Bronchial epithelial cell (primary cell): ENCODE results near the gene EPHA1. TPM values are rescaled to one million over a fixed set of nuclear protein-coding genes. Genes with fewer than 3 reads are reported as not detected.
A peak's percentile ranks its signal among the peaks of the same experiment; 100 is the strongest.
"Not testable (repeated sequence)": the region's sequence is repeated elsewhere in the genome, so short reads cannot be mapped to it uniquely, and the experiment has no call there.

Experiments
- DNase-seq: peaks from one replicate; pipeline ENCODE4 v3.0.0-alpha.2; 2010; ENCODE audit warnings: low read depth
- FAIRE-seq: peaks from 2 replicates; lab custom pipeline; 2011; peaks lifted over from hg19 to GRCh38; lab: Jason Lieb, UNC
- H3K27me3 ChIP-seq: 2 replicates; pipeline ENCODE4 v1.5.1; 2011; ENCODE audit warnings: low read length; ENCODE audit not compliant: control insufficient read depth, insufficient read depth
- H3K36me3 ChIP-seq: 2 replicates; pipeline ENCODE4 v1.5.1; 2011; ENCODE audit warnings: low read length; ENCODE audit not compliant: control insufficient read depth, insufficient read depth
- H3K4me3 ChIP-seq: 2 replicates; pipeline ENCODE4 v1.5.1; 2011; ENCODE audit warnings: mild to moderate bottlenecking, low read depth, low read length, control low read depth
- total RNA-seq: library from RNA; depleted of rRNA; stranded (reverse); fragments of >200 nt; gene quantifications from 2 replicates; pipeline ENCODE4 v1.2.1, GENCODE V29; 2014
- TF ChIP-seq, protein P1 (sequence below): IDR thresholded peaks from 2 replicates; pipeline ENCODE4 v1.5.1; 2011; ENCODE audit warnings: mild to moderate bottlenecking, moderate library complexity, low read length, control low read depth, inconsistent platforms; ENCODE audit not compliant: insufficient read depth, severe bottlenecking

EPHA1 gene
- total RNA-seq, 1 donor from 2014 or later, result 19.0 TPM

DNA sequence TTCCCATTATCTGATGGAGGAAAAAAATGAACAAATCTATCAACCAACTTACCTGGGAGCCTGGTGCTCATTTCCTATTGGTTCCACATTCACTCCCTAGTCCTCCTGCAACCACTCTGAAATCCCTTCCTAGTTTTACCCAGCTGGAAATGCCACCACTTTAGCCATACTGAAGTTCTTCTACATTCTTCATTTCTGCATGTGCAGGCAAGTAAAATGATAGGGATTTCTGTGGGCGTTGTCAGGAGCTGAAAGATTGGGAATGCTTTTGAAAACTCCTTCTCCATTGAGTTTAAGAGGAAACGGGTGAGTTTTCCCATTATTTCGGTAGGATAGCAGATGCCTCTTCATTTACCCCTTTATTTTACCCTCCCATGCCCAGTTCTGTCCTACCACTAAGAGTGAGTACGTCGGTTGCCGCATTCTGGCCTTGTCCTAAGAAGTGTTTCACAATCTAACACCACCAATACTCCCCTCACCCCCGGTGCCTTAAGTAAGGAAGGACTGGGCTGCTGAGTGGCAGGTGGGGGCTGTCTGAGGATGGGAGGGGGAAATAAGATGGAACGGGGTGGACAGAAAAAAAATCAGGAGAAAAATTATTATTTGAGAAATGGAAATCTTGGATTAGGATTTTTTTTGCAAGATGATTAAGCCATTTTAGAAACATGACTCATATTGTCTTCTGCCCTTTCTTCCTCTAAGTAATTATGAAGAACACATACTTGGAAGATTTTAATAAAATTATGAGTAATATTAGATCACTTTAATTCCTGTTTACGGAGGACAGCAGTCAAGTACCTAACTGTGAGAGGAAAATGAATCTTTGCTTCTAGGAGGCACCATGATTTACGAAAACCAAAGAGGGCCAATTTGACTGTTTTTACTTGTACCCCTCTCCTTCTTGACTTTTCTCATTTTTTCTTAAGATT, 21.4 kb upstream of the EPHA1 start:
- Histone ChIP-seq H3K27me3 (no peaks in the 10 kb centered on the region), H3K36me3 (no peaks in the 10 kb centered on the region), H3K4me3 (no peak overlapping the region)
- TF ChIP-seq, protein P1, sequence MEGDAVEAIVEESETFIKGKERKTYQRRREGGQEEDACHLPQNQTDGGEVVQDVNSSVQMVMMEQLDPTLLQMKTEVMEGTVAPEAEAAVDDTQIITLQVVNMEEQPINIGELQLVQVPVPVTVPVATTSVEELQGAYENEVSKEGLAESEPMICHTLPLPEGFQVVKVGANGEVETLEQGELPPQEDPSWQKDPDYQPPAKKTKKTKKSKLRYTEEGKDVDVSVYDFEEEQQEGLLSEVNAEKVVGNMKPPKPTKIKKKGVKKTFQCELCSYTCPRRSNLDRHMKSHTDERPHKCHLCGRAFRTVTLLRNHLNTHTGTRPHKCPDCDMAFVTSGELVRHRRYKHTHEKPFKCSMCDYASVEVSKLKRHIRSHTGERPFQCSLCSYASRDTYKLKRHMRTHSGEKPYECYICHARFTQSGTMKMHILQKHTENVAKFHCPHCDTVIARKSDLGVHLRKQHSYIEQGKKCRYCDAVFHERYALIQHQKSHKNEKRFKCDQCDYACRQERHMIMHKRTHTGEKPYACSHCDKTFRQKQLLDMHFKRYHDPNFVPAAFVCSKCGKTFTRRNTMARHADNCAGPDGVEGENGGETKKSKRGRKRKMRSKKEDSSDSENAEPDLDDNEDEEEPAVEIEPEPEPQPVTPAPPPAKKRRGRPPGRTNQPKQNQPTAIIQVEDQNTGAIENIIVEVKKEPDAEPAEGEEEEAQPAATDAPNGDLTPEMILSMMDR, result no peak
- DNase-seq (peak; percentile 84), FAIRE-seq (no peak)

DNA sequence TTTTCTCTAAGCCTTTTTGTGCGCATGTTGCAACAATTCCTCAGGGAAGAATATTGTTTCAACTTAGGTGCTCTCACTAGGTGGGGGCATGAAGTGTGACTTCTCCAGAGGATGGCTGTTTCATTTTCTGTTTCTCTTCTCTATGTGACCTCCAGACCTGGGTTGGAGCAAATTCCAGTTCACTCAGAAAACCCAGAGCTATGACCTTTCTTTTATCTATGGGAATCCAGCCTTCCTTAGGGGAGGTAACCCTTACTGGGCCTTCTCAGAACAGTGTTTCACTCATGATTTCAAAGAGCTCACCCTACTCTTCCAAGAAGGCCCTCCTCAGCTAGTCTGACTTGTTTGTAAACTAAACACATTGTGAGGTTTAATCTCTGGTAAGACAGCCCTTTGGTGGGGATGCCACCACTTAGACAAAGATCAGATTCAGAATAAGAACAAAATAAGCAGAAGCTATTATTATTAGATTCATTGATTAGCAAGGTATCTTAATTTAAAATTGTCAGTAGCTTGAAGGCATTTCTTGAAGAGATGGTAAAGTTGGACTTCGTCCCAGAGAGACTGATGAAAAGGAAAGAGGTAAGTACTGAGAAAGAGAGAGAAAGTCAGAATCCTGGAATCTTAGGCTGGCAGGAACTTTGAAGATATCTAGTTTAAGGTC, 18.0 kb upstream of the EPHA1 start:
- DNase-seq (no peak), FAIRE-seq (no peak)
- no peaks in the 10 kb centered on the region for H3K27me3 ChIP-seq
- TF ChIP-seq, protein P1, result no peak
- no peak overlapping the region for H3K4me3 ChIP-seq
- H3K36me3 ChIP-seq, result no peaks in the 10 kb centered on the region

DNA sequence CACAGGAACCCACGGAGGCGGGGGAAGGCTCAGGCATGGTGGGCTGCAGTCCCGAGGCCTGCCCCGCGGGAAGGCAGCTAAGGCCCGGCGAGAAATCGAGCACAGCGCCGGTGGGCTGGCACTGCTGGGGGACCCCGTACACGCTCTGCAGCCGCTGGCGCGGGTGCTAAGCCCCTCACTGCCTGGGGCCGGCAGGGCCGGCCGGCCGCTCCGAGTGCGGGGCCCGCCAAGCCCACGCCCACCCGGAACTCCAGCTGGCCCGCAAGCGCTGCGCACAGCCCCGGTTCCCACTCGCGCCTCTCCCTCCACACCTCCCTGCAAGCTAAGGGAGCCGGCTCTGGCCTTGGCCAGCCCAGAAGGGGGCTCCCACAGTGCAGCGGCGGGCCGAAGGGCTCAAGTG, 15.8 kb upstream of the EPHA1 start:
- not testable (repeated sequence) for FAIRE-seq, H3K27me3 ChIP-seq, H3K4me3 ChIP-seq, H3K36me3 ChIP-seq, DNase-seq

DNA sequence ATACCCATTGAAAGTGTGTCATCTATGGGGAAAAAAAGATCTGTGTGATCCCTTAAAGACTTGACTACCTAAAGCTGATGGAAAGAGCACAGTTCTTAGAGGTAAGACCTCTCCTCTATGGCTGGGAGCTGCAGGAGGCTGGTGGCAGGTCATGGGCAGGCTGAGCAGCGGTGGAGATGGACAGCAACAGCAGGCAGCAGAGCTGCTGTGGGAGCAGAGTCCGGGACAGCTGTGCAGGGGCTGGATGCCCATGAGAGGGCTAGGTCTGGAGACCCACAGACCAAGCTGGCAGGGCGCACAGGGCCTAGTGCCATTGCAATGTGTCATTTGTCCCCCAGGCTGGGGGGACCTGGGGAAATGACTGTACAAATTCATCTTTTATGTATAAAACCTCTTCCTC, 13.4 kb upstream of the EPHA1 start:
- Histone ChIP-seq H3K36me3 (no peaks in the 10 kb centered on the region), H3K27me3 (no peaks in the 10 kb centered on the region), H3K4me3 (no peak overlapping the region)
- no peak for FAIRE-seq
- DNase-seq, result no peak
- TF ChIP-seq, protein P1, result no peak

DNA sequence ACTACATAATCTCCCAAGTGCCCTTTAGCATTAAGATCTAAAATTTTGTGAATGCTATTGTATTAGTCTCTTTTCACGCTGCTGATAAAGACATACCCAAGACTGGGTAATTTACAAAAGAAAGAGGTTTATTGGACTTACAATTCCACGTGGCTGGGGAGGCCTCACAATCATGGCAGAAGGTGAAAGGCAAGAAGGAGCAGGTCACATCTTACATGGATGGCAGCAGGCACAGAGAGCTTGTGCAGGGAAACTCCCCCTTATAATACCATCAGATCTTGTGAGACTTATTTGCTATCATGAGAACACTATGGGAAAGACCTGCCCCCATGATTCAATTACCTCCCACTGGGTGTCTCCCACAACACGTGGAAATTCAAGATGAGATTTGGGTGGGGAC, 12.0 kb upstream of the EPHA1 start:
- not testable (repeated sequence) for H3K36me3 ChIP-seq, H3K4me3 ChIP-seq, DNase-seq, FAIRE-seq, H3K27me3 ChIP-seq

DNA sequence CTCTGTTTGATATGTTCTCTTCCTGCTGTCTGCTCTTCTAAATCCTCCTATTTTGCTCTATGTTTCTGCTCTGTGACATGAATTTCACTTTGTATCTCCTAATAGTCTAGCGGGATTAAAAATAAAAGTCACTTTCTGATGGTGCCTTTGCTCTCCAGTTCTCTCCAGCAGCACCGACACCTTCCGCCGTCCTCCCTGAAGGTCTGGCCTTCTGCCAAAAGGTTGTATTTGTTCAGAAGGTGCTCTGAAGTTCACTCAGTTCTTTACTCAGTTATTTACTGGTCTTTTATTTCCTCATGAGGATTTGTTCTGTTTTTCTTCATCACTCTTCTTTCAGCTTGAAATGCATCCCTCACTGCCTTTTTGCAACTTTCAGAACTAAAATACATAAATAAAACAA, 11.2 kb upstream of the EPHA1 start:
- H3K36me3 ChIP-seq, result no peaks in the 10 kb centered on the region
- FAIRE-seq (no peak), DNase-seq (peak; percentile 51)
- no peaks in the 10 kb centered on the region for H3K27me3 ChIP-seq
- TF ChIP-seq, protein P1, result no peak
- H3K4me3 ChIP-seq, result no peak overlapping the region
